HG02981 (cell line): ENCODE measurements around the gene PAX3.

Experiments used
- ATAC-seq: cut with Tn5 transposase; IDR thresholded peaks from one replicate; pipeline ENCODE4 v1.9.1; 2021; ENCODE audit warnings: mild to moderate bottlenecking, moderate library complexity; ENCODE audit not compliant: unreplicated experiment

PAX3 gene

GRCh38 chr2:222298311-222299150 lies at the start of gene PAX3:
Gene PAX3 (minus strand): TSS chr2:222298998. CDS start chr2:222298615, 383 bp downstream.
- ATAC-seq: no peak

DNA sequence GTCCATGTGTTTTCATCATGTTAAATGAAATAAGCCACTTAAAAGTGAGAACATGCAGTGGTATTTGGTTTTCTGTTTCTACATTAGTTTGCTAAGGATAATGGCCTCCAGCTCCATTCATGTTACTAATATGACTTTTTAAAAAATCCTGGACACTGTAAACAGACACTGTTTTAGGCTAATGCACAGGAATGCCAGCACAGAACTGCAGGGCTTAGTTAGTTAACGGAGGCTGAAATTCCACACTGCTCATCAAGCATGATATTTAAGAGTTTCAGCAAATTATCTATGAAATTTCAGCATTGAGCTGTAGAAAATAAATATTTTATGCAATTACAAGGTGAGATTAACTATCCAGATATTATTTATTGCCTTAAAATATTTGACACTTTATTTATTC lies 42.5 kb upstream of the PAX3 start:
- ATAC-seq: no peak

GRCh38 chr2:222338374-222338773 lies 39.6 kb upstream of the PAX3 start:
- no peak for ATAC-seq

DNA sequence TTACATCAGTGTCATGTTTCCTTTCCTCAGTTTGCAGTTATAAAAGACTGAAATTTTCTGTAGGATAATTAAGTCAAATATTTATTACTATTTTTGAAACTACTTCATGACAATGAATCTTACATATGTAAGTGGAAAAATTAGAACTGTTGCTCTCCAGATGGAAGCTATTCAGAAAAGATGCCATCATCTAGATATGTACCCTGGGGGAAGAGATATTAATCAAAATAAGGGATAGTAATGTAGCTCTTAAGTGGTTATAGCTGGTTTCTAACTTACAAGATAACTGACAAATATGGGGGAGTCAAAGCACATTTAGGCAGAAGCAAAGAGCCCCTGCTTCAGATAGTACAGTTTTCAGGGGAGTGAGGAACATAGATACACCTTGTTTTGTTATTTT lies 38.1 kb upstream of the PAX3 start:
- no peak for ATAC-seq

- no peak for ATAC-seq
Measured at GRCh38 chr2:222336442-222336841, 37.6 kb upstream of the PAX3 start.

- ATAC-seq: no peak
Measured at GRCh38 chr2:222334914-222335313, 36.1 kb upstream of the PAX3 start.

DNA sequence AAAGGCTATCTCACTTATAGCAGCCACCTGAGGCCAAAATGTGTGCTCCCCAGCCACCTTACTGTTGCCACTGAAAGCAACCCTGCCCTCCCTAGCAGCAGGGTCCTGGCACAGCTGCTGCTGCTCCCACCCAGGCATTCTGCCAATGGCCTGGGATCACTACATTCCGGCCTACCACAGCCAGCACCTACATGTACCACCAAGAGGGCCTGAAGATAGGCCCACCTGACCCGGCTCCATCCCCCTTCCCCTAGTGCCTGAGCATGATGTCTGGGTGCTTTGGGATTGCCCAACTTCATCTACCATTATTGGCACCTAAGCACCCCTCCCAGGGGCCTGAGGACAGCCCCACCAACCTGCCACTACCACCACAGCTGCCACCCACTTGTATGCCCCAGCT lies 34.6 kb upstream of the PAX3 start:
- ATAC-seq: no peak

DNA sequence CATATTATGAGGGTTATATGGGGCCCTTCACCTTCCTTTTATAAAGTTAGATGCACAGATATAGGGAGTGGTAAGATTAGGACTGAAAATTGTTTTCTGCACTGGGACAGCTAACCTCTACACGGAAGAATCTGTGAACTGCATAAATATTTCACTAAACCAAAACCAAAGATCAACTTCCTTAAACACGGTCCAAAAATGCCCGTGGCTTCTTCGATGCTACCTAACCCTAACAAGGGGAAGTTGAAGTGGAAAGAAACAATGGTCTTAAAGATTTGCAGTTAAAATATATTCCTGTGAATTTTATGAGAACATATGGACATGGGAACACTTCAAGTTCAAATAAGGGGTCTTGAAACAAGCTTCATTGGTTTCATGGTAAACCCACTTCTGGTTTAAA lies 33.3 kb upstream of the PAX3 start:
- ATAC-seq: no peak

GRCh38 chr2:222330910-222331309 lies 32.1 kb upstream of the PAX3 start:
- no peak for ATAC-seq

DNA sequence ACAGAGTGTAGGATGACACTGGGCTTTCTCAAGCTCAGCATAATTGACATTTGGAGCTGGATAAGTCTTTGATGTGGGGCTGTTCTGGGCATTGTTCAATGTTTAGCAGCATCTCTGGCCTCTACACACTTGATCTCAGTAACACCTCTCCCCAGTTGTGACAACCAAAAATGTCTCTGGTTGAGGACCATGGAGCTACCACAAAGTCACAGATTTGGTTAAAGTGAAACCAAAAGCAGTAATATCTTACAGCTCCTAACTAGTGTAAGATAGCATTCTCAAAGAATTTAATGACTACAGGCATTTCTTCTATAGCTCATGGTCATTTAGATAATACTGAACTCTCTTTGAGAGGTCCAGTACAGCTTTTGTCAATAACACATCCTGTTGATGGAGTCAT lies 23.4 kb upstream of the PAX3 start:
- ATAC-seq: peak; percentile 24

- ATAC-seq: no peak
Measured at GRCh38 chr2:222320436-222321395, 21.9 kb upstream of the PAX3 start.

DNA sequence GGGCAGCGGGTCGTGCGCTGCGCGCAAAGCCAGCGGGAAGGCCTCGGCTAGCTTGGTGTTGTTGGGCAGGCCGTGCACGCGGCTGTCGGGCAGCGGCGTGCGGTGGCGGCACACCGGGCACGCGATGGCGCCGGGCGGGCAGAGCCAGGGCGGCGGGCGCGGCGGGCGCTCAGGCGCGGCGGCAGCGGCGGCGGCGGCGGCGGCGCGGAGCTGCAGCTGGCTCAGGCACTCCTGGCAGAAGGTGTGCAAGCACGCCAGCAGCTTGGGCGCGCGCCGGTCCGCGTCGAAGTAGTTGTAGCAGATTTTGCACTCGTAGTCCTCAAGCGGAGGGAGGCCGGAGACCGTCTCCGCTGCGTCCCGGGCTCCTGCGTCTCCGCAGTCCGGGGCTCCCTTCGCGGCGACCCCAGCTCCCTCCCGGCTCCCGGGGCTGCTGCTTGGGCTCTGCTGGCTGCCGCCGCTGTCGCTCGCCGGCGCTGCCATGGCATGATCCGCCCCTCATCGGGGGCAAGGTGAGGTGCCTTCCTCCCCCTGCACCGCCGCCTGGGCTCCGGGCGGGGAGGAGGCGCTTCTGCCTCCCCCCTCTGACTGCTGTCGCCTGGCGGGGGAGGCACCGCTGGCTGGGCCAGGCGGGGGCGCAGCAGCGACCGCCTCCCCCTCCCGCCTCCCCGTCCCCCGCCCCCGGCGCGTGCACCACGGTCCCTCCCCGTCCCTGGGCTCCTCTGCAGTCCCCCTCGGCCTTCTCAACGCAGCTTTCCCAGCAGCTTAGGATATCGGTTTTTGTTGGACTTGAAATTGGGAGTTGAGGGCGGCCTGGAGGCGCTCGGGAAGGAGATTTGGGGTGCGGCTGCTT lies 21.0 kb upstream of the PAX3 start:
- peak; percentile 41 for ATAC-seq

- peak; percentile 39 for ATAC-seq
Measured at GRCh38 chr2:222318712-222319585, 20.2 kb upstream of the PAX3 start.

DNA sequence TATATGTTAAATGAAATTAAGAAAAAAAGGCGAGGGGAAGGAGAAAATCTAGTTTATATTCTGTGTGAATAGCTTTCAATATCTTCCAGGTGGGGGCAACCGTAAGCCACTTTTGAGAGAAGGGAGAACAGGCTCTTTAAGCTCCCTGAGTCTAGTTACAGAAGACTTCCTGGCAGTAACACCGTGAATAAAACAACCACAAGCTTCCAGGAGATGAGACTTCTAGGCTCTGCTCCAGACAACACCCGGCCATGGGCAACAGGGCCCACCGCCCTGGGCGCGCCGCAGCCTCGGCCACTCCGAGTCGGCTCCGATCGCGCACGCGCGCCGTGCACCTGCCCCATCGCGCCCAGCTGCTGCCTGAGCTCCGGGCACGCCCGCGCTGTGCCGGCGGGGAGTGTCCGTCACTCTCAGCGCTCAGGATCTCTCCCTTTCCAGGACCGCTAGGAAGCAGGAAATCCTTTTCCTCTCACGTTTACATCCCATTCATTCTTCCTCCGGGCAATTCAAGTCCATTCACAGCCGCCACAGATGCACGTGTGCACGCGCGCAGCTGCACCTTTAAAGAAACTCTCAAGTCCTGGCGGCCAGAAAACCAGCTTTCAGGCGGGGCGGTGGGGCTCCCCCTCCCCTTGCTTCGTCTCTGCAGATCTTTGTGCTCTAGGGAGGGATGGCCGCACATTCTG lies 19.4 kb upstream of the PAX3 start:
- peak; percentile 47 for ATAC-seq

- no peak for ATAC-seq
Measured at GRCh38 chr2:222315443-222316121, 16.8 kb upstream of the PAX3 start.

GRCh38 chr2:222313816-222314215 lies 15.0 kb upstream of the PAX3 start:
- no peak for ATAC-seq

- ATAC-seq: no peak
Measured at GRCh38 chr2:222311978-222312738, 13.4 kb upstream of the PAX3 start.
